Measurements from ENCODE around the gene CACFD1.

CACFD1 gene

GRCh38 chr9:133514460-133515239 is 54.9 kb downstream of the CACFD1 start:
- H3K4me3 ChIP-seq (ENCODE audit: low read length): no peak overlapping the region
- TF ChIP-seq ZNF274 (IDR thresholded peaks at IDR 0.05; ENCODE audit: low read depth, low read length): no peak

- no peak for TF ChIP-seq ZNF274 (IDR thresholded peaks at IDR 0.05; ENCODE audit: low read depth, low read length)
- no peak overlapping the region for H3K4me3 ChIP-seq (ENCODE audit: low read length)
Observed at GRCh38 chr9:133515240-133515610, 55.4 kb downstream of the CACFD1 start.

DNA sequence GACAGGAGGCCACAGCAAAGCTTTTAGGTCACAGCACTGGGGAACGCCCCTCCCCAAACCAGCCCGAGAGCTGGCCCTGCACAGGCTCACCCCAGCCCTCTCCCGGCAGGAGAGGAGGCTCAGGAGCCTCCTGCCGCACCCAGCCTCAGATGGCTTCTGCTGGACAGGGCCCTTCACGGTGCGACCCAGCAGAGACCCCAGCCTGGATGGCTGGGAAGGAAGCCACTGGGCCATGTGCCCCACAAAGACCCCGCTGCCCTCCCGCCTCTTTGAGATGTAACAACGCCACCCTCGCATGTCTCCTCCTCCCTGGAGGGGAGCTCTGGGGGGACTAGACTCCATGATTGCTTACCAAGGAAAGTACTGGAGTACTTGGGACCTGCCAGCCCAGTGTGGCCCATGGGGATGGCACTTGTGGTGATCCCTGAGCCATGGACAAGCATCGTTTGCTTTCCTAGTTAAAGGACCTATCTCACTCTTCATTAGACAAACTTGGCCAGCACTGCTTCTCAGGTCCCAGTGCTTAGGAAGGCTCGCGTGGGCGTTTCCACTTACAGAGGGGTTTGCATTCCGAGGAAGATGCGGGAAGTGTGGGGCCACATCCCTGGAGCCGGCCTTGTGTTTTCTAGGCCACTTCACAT is 56.0 kb downstream of the CACFD1 start:
- no peak for TF ChIP-seq ZNF274 (IDR thresholded peaks at IDR 0.05; ENCODE audit: low read depth, low read length)
- no peak overlapping the region for H3K4me3 ChIP-seq (ENCODE audit: low read length)

DNA sequence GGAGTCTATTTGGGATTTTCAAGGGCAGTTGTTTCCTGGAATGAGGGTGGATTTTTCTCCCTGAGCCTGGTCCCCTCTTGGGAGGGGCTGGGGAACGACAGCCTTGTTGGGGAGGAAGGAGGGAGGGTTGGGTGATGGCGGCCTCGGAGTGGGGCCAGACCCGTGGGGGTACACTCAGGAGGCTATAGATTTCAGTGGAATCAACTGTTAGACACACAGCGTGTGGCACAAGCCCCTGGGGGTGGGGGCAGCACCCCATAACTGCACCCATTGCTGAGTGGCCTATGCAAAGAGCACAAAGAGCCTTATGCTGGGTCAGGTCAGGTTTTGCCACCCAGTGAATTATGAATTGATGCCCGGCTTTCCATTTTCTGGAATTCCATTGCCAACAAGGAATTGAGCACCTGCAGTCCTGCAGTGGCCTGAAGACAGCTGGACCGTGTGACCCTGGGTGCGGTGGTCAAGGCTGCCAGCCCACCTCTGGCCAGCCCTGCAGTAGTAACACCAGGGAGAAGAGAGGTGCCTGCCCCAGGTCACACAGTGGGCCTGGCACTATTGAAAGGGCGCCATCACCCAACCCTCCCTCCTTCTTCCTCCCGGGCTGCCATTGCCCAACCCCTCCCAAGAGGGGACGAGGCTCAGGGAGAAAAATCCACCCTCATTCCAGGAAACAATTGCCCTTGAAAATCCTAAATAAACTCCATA is 56.6 kb downstream of the CACFD1 start:
- TF ChIP-seq ZNF274 (IDR thresholded peaks at IDR 0.05; ENCODE audit: low read depth, low read length): no peak

GRCh38 chr9:133516961-133517350 is 57.2 kb downstream of the CACFD1 start:
- TF ChIP-seq ZNF274 (IDR thresholded peaks at IDR 0.05; ENCODE audit: low read depth, low read length): no peak
- no peak overlapping the region for H3K4me3 ChIP-seq (ENCODE audit: low read length)

More for the DNA sequence above, 56.6 kb downstream of the CACFD1 start:
- no peak overlapping the region for H3K4me3 ChIP-seq (ENCODE audit: low read length)

DNA sequence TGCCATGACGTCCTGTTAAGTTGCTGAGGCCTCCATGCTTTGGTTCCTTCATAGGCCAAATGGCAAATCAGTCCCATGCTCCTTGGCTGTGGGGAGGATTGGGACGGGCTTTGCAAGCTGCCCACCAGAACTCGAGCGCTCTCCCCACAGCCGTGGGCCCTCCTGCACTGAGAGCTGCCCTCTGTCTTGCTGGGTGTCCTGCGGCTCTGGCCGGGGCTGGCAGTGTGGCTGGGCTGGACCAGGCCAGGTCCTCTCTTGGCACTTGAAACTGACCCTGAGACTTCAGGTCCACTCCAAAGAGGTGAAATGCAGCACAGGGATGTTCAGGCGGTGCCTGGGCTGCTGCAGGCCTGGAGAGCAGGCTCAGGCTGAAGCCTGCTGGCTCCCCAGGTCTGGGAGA is 57.9 kb downstream of the CACFD1 start:
- no peak for TF ChIP-seq ZNF274 (IDR thresholded peaks at IDR 0.05; ENCODE audit: low read depth, low read length)
- H3K4me3 ChIP-seq (ENCODE audit: low read length): no peak overlapping the region

DNA sequence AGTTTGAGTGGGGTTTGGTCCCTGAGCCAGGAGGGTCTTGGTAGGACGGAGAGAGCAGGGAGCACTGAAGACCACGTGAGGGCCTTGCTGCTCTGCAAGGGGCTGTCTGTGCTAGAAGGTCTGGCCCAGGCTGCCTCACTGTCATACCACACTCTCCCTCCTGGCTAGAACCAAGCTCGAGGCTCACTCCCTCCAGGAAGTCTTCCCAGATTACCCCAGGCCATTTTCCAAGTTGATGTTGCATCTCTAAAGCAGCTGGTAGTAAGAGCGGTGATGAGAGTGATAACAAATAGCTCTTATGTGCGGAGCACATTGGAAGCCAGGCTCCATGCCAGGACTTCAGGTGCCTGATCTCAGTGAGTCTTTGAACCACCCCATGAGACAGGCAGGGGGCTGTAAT is 58.4 kb downstream of the CACFD1 start:
- no peak overlapping the region for H3K4me3 ChIP-seq (ENCODE audit: low read length)
- TF ChIP-seq ZNF274 (IDR thresholded peaks at IDR 0.05; ENCODE audit: low read depth, low read length): no peak

GRCh38 chr9:133518706-133519449 is 59.1 kb downstream of the CACFD1 start:
- TF ChIP-seq ZNF274 (IDR thresholded peaks at IDR 0.05; ENCODE audit: low read depth, low read length): no peak
- no peak overlapping the region for H3K4me3 ChIP-seq (ENCODE audit: low read length)

DNA sequence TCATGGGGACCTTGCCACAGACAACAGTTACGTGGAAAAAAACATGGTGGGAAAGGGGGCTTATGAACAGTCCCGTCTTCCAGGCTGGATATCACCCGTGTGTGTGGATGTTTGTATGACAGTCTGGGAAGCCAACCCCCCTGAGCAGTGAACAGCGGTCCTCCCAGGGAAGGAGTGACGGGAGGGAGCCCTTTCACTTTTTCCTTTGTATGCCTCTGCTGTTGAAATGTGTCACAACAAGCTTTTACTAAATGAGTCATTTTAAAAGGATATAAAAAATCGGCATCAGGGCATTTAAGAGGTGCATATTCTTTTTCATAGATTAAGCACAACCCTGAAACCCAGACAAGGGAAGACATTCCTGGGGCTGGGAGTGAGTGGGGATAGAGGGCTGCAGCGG is 59.9 kb downstream of the CACFD1 start:
- TF ChIP-seq ZNF274 (IDR thresholded peaks at IDR 0.05; ENCODE audit: low read depth, low read length): no peak
- H3K4me3 ChIP-seq (ENCODE audit: low read length): no peak overlapping the region

GRCh38 chr9:133520121-133520835 is 60.5 kb downstream of the CACFD1 start:
- no peak overlapping the region for H3K4me3 ChIP-seq (ENCODE audit: low read length)
- no peak for TF ChIP-seq ZNF274 (IDR thresholded peaks at IDR 0.05; ENCODE audit: low read depth, low read length)
